ENCODE measurements around the gene ATF7IP. TPM values are rescaled to one million over a fixed set of nuclear protein-coding genes. Genes with fewer than 3 reads are reported as not detected.

The ATF7IP gene
- total and polyA plus RNA-seq, 2 donors (not counting 1 experiment from before 2014, with no cell fraction given), result 28.1 to 208 TPM

GRCh38 chr12:14408208-14408607 is 42.7 kb downstream of the ATF7IP start:
- Histone ChIP-seq H4K20me1 (ENCODE audit: control insufficient read depth, insufficient read depth, low read length, poor library complexity, severe bottlenecking) (peaks cover 14% of the 10 kb centered on the region), H3K27me3 (replicated peaks in 1 of 4; ENCODE audit: control extremely low read depth in 1 of 4, control insufficient read depth in 3 of 4, insufficient read depth in 4 of 4, low read length in 3 of 4) (no peaks in the 10 kb centered on the region), H3K9me3 (ENCODE audit: control extremely low read depth in 1 of 3, control insufficient read depth in 2 of 3, insufficient read depth in 1 of 3, low read length in 2 of 3) (peaks cover 14 to 24% (median 14%) of the 10 kb centered on the region in 3 donors), H3K36me3 (replicated peaks in 1 of 2; ENCODE audit: control extremely low read depth in 1 of 2, control insufficient read depth in 1 of 2, extremely low read depth in 1 of 2, insufficient read depth in 2 of 2, low read length in 1 of 2) (peaks cover 7 to 23% of the 10 kb centered on the region in 2 experiments), H2AFZ (ENCODE audit: insufficient read depth, low read depth, low read length, poor library complexity, severe bottlenecking) (no peak overlapping the region), H3K4me1 (ENCODE audit: control insufficient read depth in 2 of 2, insufficient read depth in 2 of 2, low read length in 2 of 2) (peaks cover 10 to 37% of the 10 kb centered on the region in 2 donors), H3K27ac (ENCODE audit: low read length in 2 of 2) (no peak overlapping the region), H3K4me3 (ENCODE audit: control extremely low read depth in 1 of 5, extremely low read depth in 1 of 5, insufficient read depth in 1 of 5, low read depth in 2 of 5, low read length in 4 of 5) (no peak overlapping the region), H3K79me2 (ENCODE audit: control insufficient read depth, insufficient read depth, low read length) (peaks cover 100% of the 10 kb centered on the region), H3K9ac (ENCODE audit: low read length) (no peak overlapping the region), H3K4me2 (replicated peaks; ENCODE audit: low read depth, low read length, poor library complexity, severe bottlenecking) (no peak overlapping the region)
- POLR2A ChIA-PET, result no interaction called here
- no peak overlapping the region for H3K27ac Mint-ChIP-seq
- CTCF ChIA-PET, result no interaction called here
- ATAC-seq (ENCODE audit: low read depth) (no peak), DNase-seq (no peak)
- peaks cover 53% of the 10 kb centered on the region for H3K4me1 Mint-ChIP-seq
- WGBS (ENCODE audit: insufficient coverage), result no CpG with 5 or more reads among the region's 1 CpG
- intact Hi-C loops (cut with micrococcal nuclease), result no loop called here
- peaks cover 2% of the 10 kb centered on the region for H3K9me3 Mint-ChIP-seq (ENCODE audit: insufficient read depth)
- no peak overlapping the region for H3K4me3 Mint-ChIP-seq
- TF ChIP-seq CTCF (IDR thresholded peaks at IDR 0.05) (no peak), EZH2 (IDR thresholded peaks at IDR 0.05; ENCODE audit: borderline replicate concordance, insufficient read depth, low read depth, low read length, poor library complexity, severe bottlenecking) (no peak)
- H3K27me3 Mint-ChIP-seq, result no peaks in the 10 kb centered on the region

- Histone ChIP-seq H3K4me1 (ENCODE audit: control insufficient read depth in 2 of 2, insufficient read depth in 2 of 2, low read length in 2 of 2) (peaks cover 14 to 29% of the 10 kb centered on the region in 2 donors), H3K36me3 (replicated peaks in 1 of 2; ENCODE audit: control extremely low read depth in 1 of 2, control insufficient read depth in 1 of 2, extremely low read depth in 1 of 2, insufficient read depth in 2 of 2, low read length in 1 of 2) (peaks cover 12 to 23% of the 10 kb centered on the region in 2 experiments), H4K20me1 (ENCODE audit: control insufficient read depth, insufficient read depth, low read length, poor library complexity, severe bottlenecking) (peaks cover 19% of the 10 kb centered on the region), H3K9me3 (ENCODE audit: control extremely low read depth in 1 of 3, control insufficient read depth in 2 of 3, insufficient read depth in 1 of 3, low read length in 2 of 3) (peaks cover 14 to 24% (median 17%) of the 10 kb centered on the region in 3 donors), H2AFZ (ENCODE audit: insufficient read depth, low read depth, low read length, poor library complexity, severe bottlenecking) (no peak overlapping the region), H3K27ac (ENCODE audit: low read length in 2 of 2) (no peak overlapping the region), H3K27me3 (replicated peaks in 1 of 4; ENCODE audit: control extremely low read depth in 1 of 4, control insufficient read depth in 3 of 4, insufficient read depth in 4 of 4, low read length in 3 of 4) (no peaks in the 10 kb centered on the region), H3K4me3 (ENCODE audit: control extremely low read depth in 1 of 5, extremely low read depth in 1 of 5, insufficient read depth in 1 of 5, low read depth in 2 of 5, low read length in 4 of 5) (no peak overlapping the region), H3K9ac (ENCODE audit: low read length) (no peak overlapping the region), H3K4me2 (replicated peaks; ENCODE audit: low read depth, low read length, poor library complexity, severe bottlenecking) (no peak overlapping the region), H3K79me2 (ENCODE audit: control insufficient read depth, insufficient read depth, low read length) (peaks cover 100% of the 10 kb centered on the region)
- no peak overlapping the region for H3K4me3 Mint-ChIP-seq
- peaks cover 50% of the 10 kb centered on the region for H3K4me1 Mint-ChIP-seq
- intact Hi-C loops (cut with micrococcal nuclease), result no loop called here
- POLR2A ChIA-PET, result no interaction called here
- H3K9me3 Mint-ChIP-seq (ENCODE audit: insufficient read depth), result peaks cover 2% of the 10 kb centered on the region
- CTCF ChIA-PET, result no interaction called here
- ATAC-seq (ENCODE audit: low read depth) (no peak), DNase-seq (no peak)
- no peaks in the 10 kb centered on the region for H3K27me3 Mint-ChIP-seq
- WGBS (ENCODE audit: insufficient coverage), result no CpG with 5 or more reads among the region's 5 CpGs
- TF ChIP-seq CTCF (IDR thresholded peaks at IDR 0.05) (no peak), EZH2 (IDR thresholded peaks at IDR 0.05; ENCODE audit: borderline replicate concordance, insufficient read depth, low read depth, low read length, poor library complexity, severe bottlenecking) (no peak)
- peak overlapping the region; percentile 37 for H3K27ac Mint-ChIP-seq
Measured at GRCh38 chr12:14410177-14410576, 44.7 kb downstream of the ATF7IP start.
